ENCODE results near the gene SH2B3. TPM values are rescaled to one million over a fixed set of nuclear protein-coding genes. Genes with fewer than 3 reads are reported as not detected.

Gene SH2B3
- total RNA-seq, 1 experiment from 2014 or later, result 16.7 TPM

DNA sequence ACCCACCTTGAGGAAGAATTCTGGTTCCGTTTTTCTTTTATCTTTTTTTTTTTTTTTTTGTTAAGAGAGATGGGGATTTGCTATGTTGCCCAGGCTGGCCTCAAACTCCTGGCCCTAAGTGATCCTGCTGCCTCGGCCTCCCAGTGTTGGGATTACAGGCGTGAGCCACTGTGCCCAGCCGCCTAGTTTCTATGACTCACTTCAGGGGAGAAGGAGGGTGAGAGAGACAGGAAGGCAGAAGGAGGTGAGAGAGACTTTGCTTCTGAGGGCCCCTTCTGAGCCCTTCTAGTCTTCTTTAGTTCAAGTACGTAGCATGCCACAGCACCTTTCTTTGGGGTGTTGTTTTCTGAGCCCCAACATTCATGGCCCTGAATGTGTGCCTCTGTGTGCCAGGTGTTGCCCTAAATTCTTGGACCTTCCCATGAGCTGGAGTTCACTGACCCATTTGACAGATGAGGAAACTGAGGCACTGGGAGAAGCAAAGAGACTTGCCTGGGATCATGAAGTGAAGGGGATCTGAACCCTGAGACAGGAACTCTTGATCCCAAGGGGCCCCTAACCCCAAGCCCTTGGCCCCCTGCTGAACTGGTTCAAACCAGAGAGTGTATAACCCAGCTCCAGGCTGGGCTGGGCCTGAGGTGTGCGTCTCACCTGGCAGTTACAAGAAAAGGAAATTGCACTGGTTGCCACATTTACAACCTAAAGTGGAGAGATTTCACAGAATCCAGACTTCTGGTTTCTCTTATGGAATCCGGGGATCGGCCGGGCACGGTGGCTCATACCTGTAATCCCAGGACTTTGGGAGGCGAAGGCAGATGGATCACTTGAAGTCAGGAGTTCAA is 20.8 kb downstream of the SH2B3 start:
- H3K4me1 ChIP-seq (ENCODE audit: low read length), result peaks cover 32% of the 10 kb centered on the region
- no peaks in the 10 kb centered on the region for H3K9me2 ChIP-seq (replicated peaks; ENCODE audit: insufficient read depth, low read length)
- 0 out of 2 replicates have a peak, but pooled peaks cover 2% of the 10 kb centered on the region for H3K36me3 ChIP-seq (ENCODE audit: insufficient read depth, low read length)
- H3K9me3 ChIP-seq (ENCODE audit: low read length), result no peaks in the 10 kb centered on the region
- H4K20me1 ChIP-seq (ENCODE audit: insufficient read depth, low read depth, low read length), result peaks cover 6% of the 10 kb centered on the region; the same call in 1 of the 2 replicates
- H3K9ac ChIP-seq (ENCODE audit: low read length), result no peak overlapping the region
- H3K27ac ChIP-seq (ENCODE audit: low read length), result no peak overlapping the region
- no peak for DNase-seq
- H2AFZ ChIP-seq (ENCODE audit: low read length), result no peak overlapping the region
- no peak overlapping the region for H3K4me2 ChIP-seq (ENCODE audit: low read depth, low read length, poor library complexity, severe bottlenecking)
- no peaks in the 10 kb centered on the region for H3K27me3 ChIP-seq (ENCODE audit: low read length)
- H3K79me2 ChIP-seq (ENCODE audit: low read length), result peaks cover 45% of the 10 kb centered on the region
- H3K4me3 ChIP-seq (ENCODE audit: low read length), result no peak overlapping the region

DNA sequence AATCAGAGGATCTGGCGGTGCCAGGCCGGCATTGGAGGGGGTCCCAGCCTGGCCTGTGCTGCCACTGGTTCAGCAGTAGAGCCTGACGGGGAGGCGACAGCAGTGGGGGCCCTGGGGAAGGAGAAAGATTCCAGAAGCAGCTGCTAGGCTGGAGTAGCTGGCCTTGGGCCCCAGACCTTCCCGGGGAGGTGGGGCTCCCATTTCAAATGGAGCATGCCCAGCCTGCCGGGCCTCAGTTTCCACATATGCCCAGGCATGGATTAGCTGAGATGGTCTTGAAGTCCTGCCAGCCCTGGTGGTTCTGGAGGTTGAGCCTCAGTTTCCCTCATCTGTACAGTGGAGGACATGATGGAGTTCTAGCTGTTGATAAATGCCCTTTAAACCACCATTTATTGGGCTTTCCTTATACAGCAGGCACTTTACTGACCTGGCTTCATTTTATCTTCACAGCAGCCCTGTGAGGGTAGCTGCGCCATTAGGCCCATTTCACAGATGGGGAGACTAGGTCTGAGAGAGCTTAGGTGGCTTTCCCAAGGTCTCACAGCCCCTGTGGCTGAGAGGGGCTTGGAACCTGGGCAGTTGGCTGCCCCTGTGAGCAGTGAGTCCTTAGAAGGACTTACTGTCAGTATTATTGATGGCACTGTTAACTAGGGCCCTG is 21.8 kb downstream of the SH2B3 start:
- peaks cover 41% of the 10 kb centered on the region for H3K79me2 ChIP-seq (ENCODE audit: low read length)
- no peaks in the 10 kb centered on the region for H3K27me3 ChIP-seq (ENCODE audit: low read length)
- H3K9me2 ChIP-seq (replicated peaks; ENCODE audit: insufficient read depth, low read length), result no peaks in the 10 kb centered on the region
- no peak for DNase-seq
- no peak overlapping the region for H3K9ac ChIP-seq (ENCODE audit: low read length)
- no peak overlapping the region for H3K4me2 ChIP-seq (ENCODE audit: low read depth, low read length, poor library complexity, severe bottlenecking)
- H4K20me1 ChIP-seq (ENCODE audit: insufficient read depth, low read depth, low read length), result peaks cover 6% of the 10 kb centered on the region; the same call in 1 of the 2 replicates
- no peak overlapping the region for H2AFZ ChIP-seq (ENCODE audit: low read length)
- H3K27ac ChIP-seq (ENCODE audit: low read length), result no peak overlapping the region
- H3K36me3 ChIP-seq (ENCODE audit: insufficient read depth, low read length), result no peaks in the 10 kb centered on the region
- no peak overlapping the region for H3K4me3 ChIP-seq (ENCODE audit: low read length)
- H3K9me3 ChIP-seq (ENCODE audit: low read length), result no peaks in the 10 kb centered on the region
- H3K4me1 ChIP-seq (ENCODE audit: low read length), result peaks cover 32% of the 10 kb centered on the region

DNA sequence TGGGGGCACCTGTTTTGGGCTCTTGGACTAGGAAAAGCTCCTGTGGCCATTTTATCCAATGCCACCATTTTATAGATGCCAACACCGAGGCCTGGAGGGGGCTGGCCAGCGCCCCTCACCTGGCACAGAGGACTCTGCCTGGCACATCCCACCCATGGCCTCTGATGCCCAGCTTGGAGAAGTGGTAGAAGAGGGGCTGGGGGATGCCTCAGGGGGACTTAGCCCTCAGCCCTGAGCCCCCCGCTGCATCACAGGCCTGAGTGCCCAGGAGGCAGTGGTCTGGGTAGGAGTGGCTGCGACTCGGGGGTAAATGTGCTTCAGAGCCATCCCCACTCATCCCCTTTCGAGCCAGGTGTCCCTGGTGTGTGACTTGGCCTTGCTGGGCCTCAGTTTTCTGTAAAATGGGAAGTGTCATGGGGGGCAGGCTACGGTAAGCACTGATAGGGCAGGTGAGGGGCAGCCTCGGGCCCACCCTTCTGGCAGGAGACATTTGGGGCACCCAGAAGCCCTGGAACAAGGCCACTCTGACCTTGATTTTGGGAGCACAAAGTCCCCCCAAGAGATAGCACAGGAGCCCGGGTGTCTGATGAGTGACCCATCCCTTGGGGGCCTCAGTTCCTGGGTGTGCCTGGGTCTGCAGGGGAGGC is 22.5 kb downstream of the SH2B3 start:
- no peak for DNase-seq
- Histone ChIP-seq H2AFZ (ENCODE audit: low read length) (no peak overlapping the region), H3K27ac (ENCODE audit: low read length) (no peak overlapping the region), H3K9ac (ENCODE audit: low read length) (no peak overlapping the region), H3K4me3 (ENCODE audit: low read length) (no peak overlapping the region), H3K4me2 (ENCODE audit: low read depth, low read length, poor library complexity, severe bottlenecking) (no peak overlapping the region), H3K4me1 (ENCODE audit: low read length) (peaks cover 32% of the 10 kb centered on the region), H4K20me1 (ENCODE audit: insufficient read depth, low read depth, low read length) (peaks cover 6% of the 10 kb centered on the region; the same call in 1 of the 2 replicates), H3K9me2 (replicated peaks; ENCODE audit: insufficient read depth, low read length) (no peaks in the 10 kb centered on the region), H3K27me3 (ENCODE audit: low read length) (no peaks in the 10 kb centered on the region), H3K9me3 (ENCODE audit: low read length) (no peaks in the 10 kb centered on the region), H3K79me2 (ENCODE audit: low read length) (peaks cover 41% of the 10 kb centered on the region), H3K36me3 (ENCODE audit: insufficient read depth, low read length) (no peaks in the 10 kb centered on the region)

DNA sequence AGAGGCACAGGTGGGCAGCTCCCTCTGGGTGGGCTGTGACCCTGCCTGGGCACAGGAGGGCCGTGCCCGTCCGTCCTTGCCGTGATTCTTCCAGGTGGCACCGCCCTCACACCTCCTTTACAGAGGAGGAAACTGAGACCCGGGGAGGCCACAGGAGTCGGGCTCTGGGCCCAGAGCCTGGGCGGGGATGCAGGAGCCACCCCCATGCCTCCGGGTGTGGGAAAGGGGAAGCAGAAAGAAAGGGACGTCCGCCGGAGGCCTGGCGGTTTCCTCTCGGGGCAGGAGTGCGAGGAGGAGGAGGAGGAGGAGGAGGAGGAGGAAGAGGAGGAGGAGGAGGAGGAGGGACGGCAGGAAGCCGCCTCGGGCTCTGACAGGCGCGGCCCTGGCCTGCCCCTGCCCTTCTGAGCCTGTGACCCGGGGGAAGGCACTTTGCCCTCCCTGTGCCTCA is 23.0 kb downstream of the SH2B3 start:
- H3K9me2 ChIP-seq (replicated peaks; ENCODE audit: insufficient read depth, low read length), result no peaks in the 10 kb centered on the region
- H3K4me3 ChIP-seq (ENCODE audit: low read length), result no peak overlapping the region
- peaks cover 46% of the 10 kb centered on the region for H3K79me2 ChIP-seq (ENCODE audit: low read length)
- H3K9ac ChIP-seq (ENCODE audit: low read length), result no peak overlapping the region
- H4K20me1 ChIP-seq (ENCODE audit: insufficient read depth, low read depth, low read length), result peaks cover 6% of the 10 kb centered on the region; the same call in 1 of the 2 replicates
- H3K36me3 ChIP-seq (ENCODE audit: insufficient read depth, low read length), result no peaks in the 10 kb centered on the region
- no peaks in the 10 kb centered on the region for H3K9me3 ChIP-seq (ENCODE audit: low read length)
- no peak overlapping the region for H3K4me2 ChIP-seq (ENCODE audit: low read depth, low read length, poor library complexity, severe bottlenecking)
- no peak overlapping the region for H3K27ac ChIP-seq (ENCODE audit: low read length)
- H3K4me1 ChIP-seq (ENCODE audit: low read length), result peaks cover 32% of the 10 kb centered on the region
- no peak for DNase-seq
- H3K27me3 ChIP-seq (ENCODE audit: low read length), result no peaks in the 10 kb centered on the region
- H2AFZ ChIP-seq (ENCODE audit: low read length), result no peak overlapping the region

DNA sequence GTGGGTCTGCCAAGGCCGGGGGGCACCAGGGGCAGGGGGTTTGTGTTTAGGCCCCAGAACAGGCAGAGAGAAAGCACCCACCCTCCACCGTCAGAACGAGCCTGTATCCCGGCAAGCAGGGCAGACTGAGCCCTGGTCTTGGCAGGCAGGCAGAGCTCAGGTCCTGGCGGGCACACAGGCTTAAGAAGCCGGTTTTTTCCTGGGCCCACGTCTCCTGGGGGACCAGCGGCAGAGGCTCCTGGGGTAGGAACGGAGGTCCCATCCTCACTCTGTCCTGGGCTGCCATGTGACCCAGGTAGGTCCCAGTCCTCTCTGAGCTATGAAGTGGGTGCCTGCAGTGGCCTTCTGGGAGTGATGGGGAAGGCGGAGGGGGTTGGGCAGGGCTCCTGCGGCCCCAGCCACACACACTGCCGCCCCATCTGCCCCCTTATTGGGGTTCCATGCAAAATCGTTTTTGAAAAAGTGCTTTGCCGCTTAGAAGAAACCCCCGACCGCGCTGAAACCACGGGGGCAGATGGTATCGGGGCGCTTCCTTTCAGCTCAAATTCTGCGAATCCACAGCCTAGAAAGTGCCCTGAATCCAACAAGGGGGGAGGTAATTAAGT is 24.2 kb downstream of the SH2B3 start:
- H3K9me2 ChIP-seq (replicated peaks; ENCODE audit: insufficient read depth, low read length), result no peaks in the 10 kb centered on the region
- peaks cover 52% of the 10 kb centered on the region for H3K79me2 ChIP-seq (ENCODE audit: low read length)

DNA sequence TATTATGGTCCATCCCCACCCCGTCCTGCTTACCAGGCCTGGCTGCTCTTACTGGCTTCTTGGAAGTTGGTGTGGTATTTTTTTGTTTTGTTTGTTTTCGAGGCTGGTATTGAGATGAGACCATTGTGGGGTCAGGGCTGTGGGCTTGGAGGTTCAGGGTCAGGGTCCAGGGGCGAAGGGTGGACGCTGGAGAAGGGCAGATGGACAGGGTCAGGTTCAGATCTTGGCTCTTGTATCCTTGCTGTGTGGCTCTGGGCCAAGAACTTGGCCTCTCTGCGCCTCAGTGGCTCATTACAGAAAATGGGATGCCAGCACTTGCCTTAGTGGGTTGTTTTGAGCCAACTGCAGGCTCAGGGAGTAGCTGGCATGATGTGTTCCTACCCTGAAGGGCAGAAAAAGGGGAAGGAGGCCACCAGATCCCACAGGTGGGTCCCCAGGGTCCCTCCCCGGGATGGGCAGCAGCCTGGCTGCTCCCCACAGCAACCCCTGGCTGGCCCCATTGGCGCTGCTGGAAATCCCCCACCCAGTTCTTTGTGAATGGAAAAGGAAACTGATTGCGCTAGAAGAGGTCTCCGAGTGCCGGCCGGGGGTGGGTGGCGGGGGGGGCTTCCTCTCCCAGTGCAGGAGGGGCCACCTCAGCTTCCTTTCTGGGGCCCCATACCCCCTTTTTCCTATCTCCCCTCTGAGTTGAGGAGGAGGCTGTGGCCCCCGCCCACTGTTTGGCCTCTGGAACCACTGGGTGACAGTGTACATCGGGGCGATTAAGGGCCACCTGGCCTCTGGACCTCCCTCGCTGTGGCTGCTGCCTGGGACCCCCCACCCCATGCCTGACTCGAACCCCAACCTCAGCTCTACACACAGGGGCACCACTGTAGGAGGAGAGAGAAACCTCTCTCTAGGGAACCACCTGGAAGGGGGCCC is 25.0 kb downstream of the SH2B3 start:
- Histone ChIP-seq H3K4me3 (ENCODE audit: low read length) (no peak overlapping the region), H3K79me2 (ENCODE audit: low read length) (peaks cover 60% of the 10 kb centered on the region), H3K4me1 (ENCODE audit: low read length) (peaks cover 50% of the 10 kb centered on the region), H3K36me3 (ENCODE audit: insufficient read depth, low read length) (no peaks in the 10 kb centered on the region), H3K4me2 (ENCODE audit: low read depth, low read length, poor library complexity, severe bottlenecking) (peak overlapping the region; percentile 16), H2AFZ (ENCODE audit: low read length) (no peak overlapping the region), H3K9me2 (replicated peaks; ENCODE audit: insufficient read depth, low read length) (no peaks in the 10 kb centered on the region), H3K9me3 (ENCODE audit: low read length) (no peaks in the 10 kb centered on the region), H3K9ac (ENCODE audit: low read length) (peak overlapping the region; percentile 43; the same call in 1 of the 2 replicates), H3K27ac (ENCODE audit: low read length) (no peak overlapping the region), H3K27me3 (ENCODE audit: low read length) (no peaks in the 10 kb centered on the region), H4K20me1 (ENCODE audit: insufficient read depth, low read depth, low read length) (peaks cover 6% of the 10 kb centered on the region; the same call in 1 of the 2 replicates)
- no peak for DNase-seq

More for the DNA sequence above, 24.2 kb downstream of the SH2B3 start:
- H4K20me1 ChIP-seq (ENCODE audit: insufficient read depth, low read depth, low read length), result peaks cover 6% of the 10 kb centered on the region; the same call in 1 of the 2 replicates
- no peaks in the 10 kb centered on the region for H3K9me3 ChIP-seq (ENCODE audit: low read length)
- no peak overlapping the region for H2AFZ ChIP-seq (ENCODE audit: low read length)
- peaks cover 44% of the 10 kb centered on the region for H3K4me1 ChIP-seq (ENCODE audit: low read length)
- no peak for DNase-seq
- peak overlapping the region; percentile 31; the same call in 1 of the 2 replicates for H3K27ac ChIP-seq (ENCODE audit: low read length)
- no peaks in the 10 kb centered on the region for H3K27me3 ChIP-seq (ENCODE audit: low read length)
- no peaks in the 10 kb centered on the region for H3K36me3 ChIP-seq (ENCODE audit: insufficient read depth, low read length)
- peak overlapping the region; percentile 16 for H3K4me2 ChIP-seq (ENCODE audit: low read depth, low read length, poor library complexity, severe bottlenecking)
- H3K9ac ChIP-seq (ENCODE audit: low read length), result peak overlapping the region; percentile 43
- no peak overlapping the region for H3K4me3 ChIP-seq (ENCODE audit: low read length)

DNA sequence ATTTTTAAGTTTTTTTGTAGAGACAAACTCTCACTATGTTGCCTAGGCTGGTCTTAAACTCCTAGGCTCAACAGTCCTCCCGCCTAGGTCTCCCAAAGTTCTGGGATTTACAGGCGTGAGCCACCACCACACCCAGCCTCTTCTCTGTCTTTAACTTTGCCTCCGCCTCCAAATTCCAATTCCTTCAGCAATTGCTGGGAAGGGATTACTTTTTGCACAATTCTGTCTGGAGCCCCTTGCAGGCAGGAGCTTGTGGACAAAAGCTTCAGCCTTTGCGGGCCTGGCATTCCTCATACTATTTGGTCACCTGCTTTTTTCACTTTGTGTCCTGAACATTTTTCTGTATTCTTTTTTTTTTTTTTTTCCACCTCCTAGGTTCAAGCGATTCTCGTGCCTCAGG is 26.0 kb downstream of the SH2B3 start:
- Histone ChIP-seq H2AFZ (ENCODE audit: low read length) (no peak overlapping the region), H3K27me3 (ENCODE audit: low read length) (no peaks in the 10 kb centered on the region), H3K36me3 (ENCODE audit: insufficient read depth, low read length) (no peaks in the 10 kb centered on the region), H3K4me1 (ENCODE audit: low read length) (peaks cover 51% of the 10 kb centered on the region), H3K79me2 (ENCODE audit: low read length) (peaks cover 68% of the 10 kb centered on the region), H3K27ac (ENCODE audit: low read length) (no peak overlapping the region), H3K9me3 (ENCODE audit: low read length) (no peaks in the 10 kb centered on the region), H4K20me1 (ENCODE audit: insufficient read depth, low read depth, low read length) (peaks cover 6% of the 10 kb centered on the region; the same call in 1 of the 2 replicates), H3K9me2 (replicated peaks; ENCODE audit: insufficient read depth, low read length) (no peaks in the 10 kb centered on the region), H3K9ac (ENCODE audit: low read length) (no peak overlapping the region), H3K4me2 (ENCODE audit: low read depth, low read length, poor library complexity, severe bottlenecking) (no peak overlapping the region), H3K4me3 (ENCODE audit: low read length) (no peak overlapping the region)
- no peak for DNase-seq
